Endothelial cell of umbilical vein (primary cell): ENCODE measurements around the gene KLF13.

Experiments
- CTCF ChIP-seq, 2 donors: IDR thresholded peaks; 1 replicate in 1 of 2; 2 replicates in 1 of 2; pipeline ENCODE4 v1.5.1; 2011; ENCODE audit warnings: low read length in 2 of 2, mild to moderate bottlenecking in 2 of 2, moderate library complexity in 2 of 2, control low read depth in 1 of 2, inconsistent platforms in 1 of 2, low read depth in 1 of 2; ENCODE audit not compliant: insufficient read depth in 1 of 2; ENCODE audit errors: extremely low read depth in 1 of 2
- EZH2 ChIP-seq: IDR thresholded peaks from 2 replicates; pipeline ENCODE4 v1.6.1; 2012; ENCODE audit warnings: borderline replicate concordance, low read depth, mild to moderate bottlenecking, moderate library complexity, low read length, inconsistent platforms; ENCODE audit not compliant: severe bottlenecking
- GATA2 ChIP-seq: IDR thresholded peaks from 2 replicates; pipeline ENCODE4 v1.7.0; 2011; ENCODE audit warnings: low read depth, mild to moderate bottlenecking, moderate library complexity, mixed read lengths, low read length; ENCODE audit not compliant: insufficient read length, insufficient read depth
- JUN ChIP-seq: IDR thresholded peaks from 2 replicates; pipeline ENCODE4 v1.6.1; 2011; ENCODE audit warnings: borderline replicate concordance, low read depth; ENCODE audit not compliant: insufficient read length, insufficient read depth
- MAX ChIP-seq: IDR thresholded peaks from 2 replicates; pipeline ENCODE4 v1.6.1; 2011; ENCODE audit not compliant: insufficient read depth, insufficient read length
- POLR2A ChIP-seq: IDR thresholded peaks from 2 replicates; pipeline ENCODE4 v1.6.1; 2012; ENCODE audit warnings: low read depth, mild to moderate bottlenecking, control low read depth, low read length
- POLR2AphosphoS5 ChIP-seq: IDR thresholded peaks from 2 replicates; pipeline ENCODE4 v1.6.1; 2012; ENCODE audit warnings: low read depth, mild to moderate bottlenecking, control low read depth, low read length, moderate library complexity; ENCODE audit not compliant: insufficient read depth

GRCh38 chr15:31374986-31375385 is 48.4 kb downstream of the KLF13 start:
- TF ChIP-seq POLR2AphosphoS5 (no peak), CTCF (IDR thresholded peaks at IDR 0.05; ENCODE audit: extremely low read depth in 1 of 2, insufficient read depth in 1 of 2, low read depth in 1 of 2, low read length in 2 of 2) (no peak), POLR2A (no peak), EZH2 (no peak), MAX (no peak), GATA2 (no peak), JUN (no peak)
